Endodermal cell (in vitro differentiated cells): Measurements from ENCODE around the gene MED23. TPM values are rescaled to one million over a fixed set of nuclear protein-coding genes. Genes with fewer than 3 reads are reported as not detected.

ENCODE experiments used
- DNase-seq: peaks from one replicate; pipeline ENCODE4 v3.0.0-alpha.2; 2017
- H3K27ac ChIP-seq: 2 replicates; pipeline ENCODE4 v1.5.1; 2013; ENCODE audit warnings: mild to moderate bottlenecking, low read depth, low read length, moderate library complexity
- H3K27me3 ChIP-seq: 2 replicates; pipeline ENCODE4 v1.6.1; 2013; ENCODE audit warnings: mild to moderate bottlenecking, low read length, moderate library complexity; ENCODE audit not compliant: insufficient read depth, control insufficient read depth, poor library complexity, severe bottlenecking
- H3K36me3 ChIP-seq: 2 replicates; pipeline ENCODE4 v1.7.0; 2013; ENCODE audit warnings: mild to moderate bottlenecking, low read length, moderate library complexity; ENCODE audit not compliant: control insufficient read depth, insufficient read depth
- H3K4me1 ChIP-seq: one replicate; pipeline ENCODE4 v1.7.0; 2013; ENCODE audit warnings: low read length; ENCODE audit not compliant: control insufficient read depth, insufficient read depth
- H3K4me3 ChIP-seq: 2 replicates; pipeline ENCODE4 v1.5.1; 2013; ENCODE audit warnings: mild to moderate bottlenecking, low read length, moderate library complexity
- H3K9ac ChIP-seq: 2 replicates; pipeline ENCODE4 v1.6.1; 2013; ENCODE audit warnings: mild to moderate bottlenecking, low read length, moderate library complexity; ENCODE audit not compliant: poor library complexity, severe bottlenecking; ENCODE audit errors: extremely low read depth
- H3K9me3 ChIP-seq: 2 replicates; pipeline ENCODE4 v1.6.1; 2013; ENCODE audit warnings: mild to moderate bottlenecking, low read length, moderate library complexity; ENCODE audit not compliant: control insufficient read depth
- H3K27ac Mint-ChIP-seq: 2 replicates; pipeline ENCODE4 v1.8.0; 2020; ENCODE audit warnings: mixed read lengths
- H3K27me3 Mint-ChIP-seq: 2 replicates; pipeline ENCODE4 v1.8.0; 2021; ENCODE audit warnings: mild to moderate bottlenecking, mixed read lengths; ENCODE audit not compliant: insufficient read depth
- H3K36me3 Mint-ChIP-seq: 2 replicates; pipeline ENCODE4 v1.8.0; 2020; ENCODE audit warnings: low read depth, mixed read lengths
- H3K4me1 Mint-ChIP-seq: 2 replicates; pipeline ENCODE4 v1.8.0; 2020; ENCODE audit warnings: mixed read lengths
- H3K4me3 Mint-ChIP-seq: 2 replicates; pipeline ENCODE4 v1.8.0; 2020; ENCODE audit warnings: mild to moderate bottlenecking, moderate library complexity, mixed read lengths
- H3K9me3 Mint-ChIP-seq: 2 replicates; pipeline ENCODE4 v1.8.0; 2020; ENCODE audit warnings: mild to moderate bottlenecking, mixed read lengths
- CTCF ChIP-seq: fragments of 200-600 bp; sonication (generic); conservative IDR thresholded peaks from 2 replicates; pipeline ENCODE4 v1.5.0; 2021; ENCODE audit warnings: antibody characterized with exemption, mild to moderate bottlenecking
- WGBS, 2 experiments: methylation state at CpG; one replicate each; pipeline versions ENCODE4 v1.1.5 to v1.1.7; 2013; ENCODE audit warnings: missing lambda C conversion rate in 2 of 2, mixed read lengths in 1 of 2; ENCODE audit not compliant: insufficient coverage in 1 of 2, insufficient read length in 1 of 2; 5-methylcytosine and 5-hydroxymethylcytosine counted together
- total RNA-seq, 2 donors: library from RNA; stranded (reverse); fragmentation: NEBNext Ultra II Directional in 1 of 2; extraction: Animal tissue kit (Norgen Biotek cat#: 25700) in 1 of 2; gene quantifications; 2 replicates in 1 of 2; 3 replicates in 1 of 2; pipeline ENCODE4 v1.2.1, GENCODE V29; 2021

MED23 gene
- total RNA-seq, 2 donors from 2014 or later = 23.3 to 26.2 TPM

DNA sequence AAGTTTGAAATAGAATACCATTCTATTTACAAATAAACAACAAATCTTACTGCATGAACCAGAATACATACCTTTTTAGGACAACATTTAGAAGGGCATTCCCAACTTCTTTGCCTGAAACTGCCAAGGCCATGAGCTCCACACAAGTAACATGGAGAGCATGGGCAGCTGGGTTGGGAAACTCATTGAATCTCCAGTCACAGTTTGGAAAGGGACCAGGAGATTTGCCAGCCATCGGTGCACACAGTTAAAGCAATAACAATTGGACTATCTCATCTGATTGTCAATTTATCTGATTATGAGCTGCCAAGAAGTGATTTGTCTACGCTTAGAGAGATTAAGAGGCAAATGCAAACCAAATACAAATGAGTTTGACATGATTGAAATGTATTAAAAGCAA is 35.1 kb downstream of the MED23 start:
- Histone ChIP-seq H3K9me3 (no peaks in the 10 kb centered on the region), H3K4me1 (no peaks in the 10 kb centered on the region)

GRCh38 chr6:131588643-131589042 is 39.4 kb downstream of the MED23 start:
- Histone ChIP-seq H3K27ac (no peak overlapping the region), H3K9me3 (no peaks in the 10 kb centered on the region), H3K9ac (no peak overlapping the region), H3K36me3 (peaks cover 82% of the 10 kb centered on the region), H3K4me1 (no peaks in the 10 kb centered on the region), H3K4me3 (no peak overlapping the region), H3K27me3 (no peaks in the 10 kb centered on the region)
- H3K4me3 Mint-ChIP-seq = no peak overlapping the region
- 90 to 95% methylated on average over 2 of the region's 2 CpGs for WGBS, 2 experiments
- TF ChIP-seq CTCF = no peak
- DNase-seq = no peak
- H3K27ac Mint-ChIP-seq = no peak overlapping the region
- H3K9me3 Mint-ChIP-seq = no peaks in the 10 kb centered on the region
- no peaks in the 10 kb centered on the region for H3K27me3 Mint-ChIP-seq
- peaks cover 56% of the 10 kb centered on the region for H3K36me3 Mint-ChIP-seq
- no peaks in the 10 kb centered on the region for H3K4me1 Mint-ChIP-seq

More for the DNA sequence above, 35.1 kb downstream of the MED23 start:
- H3K36me3 ChIP-seq = peaks cover 84% of the 10 kb centered on the region
- Mint-ChIP-seq H3K9me3 (no peaks in the 10 kb centered on the region), H3K36me3 (peaks cover 62% of the 10 kb centered on the region), H3K4me3 (no peak overlapping the region), H3K27me3 (no peaks in the 10 kb centered on the region), H3K27ac (no peak overlapping the region), H3K4me1 (no peaks in the 10 kb centered on the region)
- no peaks in the 10 kb centered on the region for H3K27me3 ChIP-seq
- no peak overlapping the region for H3K27ac ChIP-seq
- no peak for DNase-seq
- TF ChIP-seq CTCF = no peak
- 96 to 100% methylated on average over 2 of the region's 2 CpGs for WGBS, 2 experiments
- no peak overlapping the region for H3K4me3 ChIP-seq
- no peak overlapping the region for H3K9ac ChIP-seq

DNA sequence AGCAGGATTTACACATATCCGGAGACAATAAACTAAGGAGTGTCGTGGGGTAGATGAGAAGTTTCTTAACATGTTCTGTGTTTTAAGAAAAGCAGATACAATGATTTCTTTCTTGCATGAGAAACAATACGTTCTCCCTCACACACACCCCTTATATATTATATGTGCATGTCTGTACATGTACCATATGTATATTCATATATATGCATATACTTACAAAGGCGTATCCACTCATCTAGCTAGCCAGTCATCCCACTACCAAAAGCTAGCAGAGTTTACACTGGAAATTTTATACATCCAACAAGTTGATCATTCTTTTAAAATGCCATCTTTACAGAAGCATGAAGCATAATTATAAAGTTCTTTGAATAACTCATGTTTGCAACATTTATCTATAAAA is 40.1 kb downstream of the MED23 start:
- H3K9ac ChIP-seq = no peak overlapping the region
- Mint-ChIP-seq H3K27ac (no peak overlapping the region), H3K27me3 (no peaks in the 10 kb centered on the region), H3K4me1 (no peaks in the 10 kb centered on the region), H3K36me3 (peaks cover 54% of the 10 kb centered on the region), H3K4me3 (no peak overlapping the region), H3K9me3 (no peaks in the 10 kb centered on the region)
- H3K27me3 ChIP-seq = no peaks in the 10 kb centered on the region
- no peak for DNase-seq
- no peak for TF ChIP-seq CTCF
- no peaks in the 10 kb centered on the region for H3K9me3 ChIP-seq
- H3K4me3 ChIP-seq = no peak overlapping the region
- H3K27ac ChIP-seq = no peak overlapping the region
- WGBS, 2 experiments = 97% methylated on average over 3 of the region's 4 CpGs; no CpG with 5 or more reads in 1 of the 2 experiments
- H3K4me1 ChIP-seq = no peaks in the 10 kb centered on the region
- peaks cover 86% of the 10 kb centered on the region for H3K36me3 ChIP-seq
